ENCODE results near the gene GRAMD4. TPM values are rescaled to one million over a fixed set of nuclear protein-coding genes. Genes with fewer than 3 reads are reported as not detected.
A peak's percentile ranks its signal among the peaks of the same experiment; 100 is the strongest.
"Not testable (repeated sequence)": the region's sequence is repeated elsewhere in the genome, so short reads cannot be mapped to it uniquely, and the experiment has no call there.

Gene GRAMD4
- total RNA-seq, 1 donor from 2014 or later: 64.8 TPM

DNA sequence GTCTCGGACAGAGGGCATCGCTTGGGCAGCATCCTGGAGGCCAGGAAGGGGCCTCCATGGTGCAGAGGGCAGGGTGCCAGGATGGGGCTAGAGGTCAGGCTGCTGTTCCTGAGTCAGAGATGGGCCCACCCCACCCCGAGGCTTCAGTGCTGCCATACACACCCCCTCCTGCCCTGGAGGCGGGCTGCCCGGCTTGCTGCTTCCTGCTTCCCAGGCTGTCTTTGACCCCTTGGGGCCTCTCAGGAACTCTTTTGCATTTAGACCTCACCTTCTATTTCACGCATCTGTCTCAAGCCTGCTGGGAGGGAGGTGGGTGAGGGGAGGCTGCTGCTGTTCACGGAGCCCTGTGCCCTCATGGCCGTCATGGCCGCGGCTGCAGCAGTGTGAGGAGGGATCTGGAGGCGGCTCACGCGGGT is 6.6 kb upstream of the GRAMD4 start:
- intact Hi-C loops (cut with DNase I): no loop called here
- no peak for DNase-seq (ENCODE audit: low spot score)

DNA sequence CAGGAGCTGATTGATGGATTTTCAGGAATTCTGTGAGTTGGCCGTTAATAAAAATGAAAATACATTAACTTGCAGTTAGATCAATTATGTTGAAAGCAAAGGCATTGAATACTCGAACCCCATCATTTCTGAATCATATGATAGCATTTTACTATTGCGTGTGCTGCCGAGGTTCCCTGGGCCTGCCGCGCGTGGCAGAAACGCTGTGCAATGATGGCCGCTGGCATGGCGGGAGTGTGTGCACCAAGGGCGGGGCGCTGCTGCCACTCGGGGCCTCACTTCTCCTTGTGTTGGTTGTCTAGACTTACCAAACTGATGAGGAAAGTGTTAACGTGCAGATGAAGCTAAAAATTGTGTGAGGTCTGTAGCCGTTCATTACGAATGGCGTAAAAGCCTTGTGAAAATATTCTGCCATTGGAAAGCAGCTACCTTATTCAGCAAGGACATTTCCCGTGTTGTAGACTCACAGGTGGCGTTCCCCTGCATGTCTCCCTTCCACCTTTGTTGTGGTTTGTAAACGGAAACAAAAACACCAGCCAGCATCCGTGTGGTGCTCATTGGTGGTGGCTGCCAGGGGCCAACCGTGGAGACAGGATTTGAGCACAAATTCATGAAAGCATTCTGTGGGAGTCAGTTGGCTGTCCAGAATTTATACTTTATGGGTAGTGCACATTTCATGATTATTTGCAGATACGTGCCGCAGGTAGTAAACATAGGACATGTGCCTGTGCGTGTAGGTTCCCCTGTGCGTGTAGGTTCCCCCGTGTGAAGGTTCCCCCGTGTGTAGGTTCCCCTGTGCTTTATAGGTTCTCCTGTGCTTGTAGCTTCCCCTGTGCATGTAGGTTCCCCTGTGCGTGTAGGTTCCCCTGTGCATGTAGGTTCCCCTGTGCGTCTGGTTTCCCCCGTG is 5.9 kb upstream of the GRAMD4 start:
- no peak for DNase-seq (ENCODE audit: low spot score)
- intact Hi-C loops (cut with DNase I): no loop called here

DNA sequence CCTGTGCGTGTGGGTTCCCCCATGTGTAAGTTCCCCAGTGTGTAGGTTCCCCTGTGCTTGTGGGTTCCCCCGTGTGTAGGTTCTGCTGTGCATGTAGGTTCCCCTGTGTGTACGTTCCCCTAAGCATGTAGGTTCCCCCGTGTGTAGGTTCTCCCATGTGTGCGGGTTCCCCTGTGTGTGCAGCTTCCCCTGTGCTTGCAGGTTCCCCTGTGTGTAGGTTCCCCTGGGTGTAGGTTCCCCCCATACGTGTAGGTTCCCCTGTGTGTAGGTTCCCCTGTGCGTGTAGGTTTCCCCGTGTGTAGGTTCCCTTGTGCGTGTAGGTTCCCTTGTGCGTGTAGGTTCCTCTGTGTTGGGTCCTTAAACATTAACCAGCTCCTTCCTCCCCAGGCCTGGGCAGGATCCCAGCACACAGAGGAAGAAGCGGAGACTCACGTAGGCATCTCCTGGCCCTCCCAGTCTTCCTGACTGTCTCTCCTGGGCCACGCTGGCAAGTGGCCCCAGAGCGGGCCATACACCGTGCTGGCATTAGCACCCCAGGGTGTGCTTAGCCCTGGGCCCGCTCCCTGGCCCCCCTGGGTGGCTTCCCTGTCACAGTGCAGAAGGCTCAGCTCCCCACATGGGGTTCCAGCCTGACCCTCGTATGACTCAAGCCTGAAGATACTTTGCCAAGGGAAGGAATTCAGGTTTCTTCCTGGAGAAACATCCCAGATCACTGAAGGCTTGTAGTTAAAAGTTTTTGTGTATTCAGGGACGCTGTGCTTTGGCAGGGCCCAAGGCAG is 2.8 kb upstream of the GRAMD4 start:
- DNase-seq (ENCODE audit: low spot score): no peak
- intact Hi-C loops (cut with DNase I): no loop called here

DNA sequence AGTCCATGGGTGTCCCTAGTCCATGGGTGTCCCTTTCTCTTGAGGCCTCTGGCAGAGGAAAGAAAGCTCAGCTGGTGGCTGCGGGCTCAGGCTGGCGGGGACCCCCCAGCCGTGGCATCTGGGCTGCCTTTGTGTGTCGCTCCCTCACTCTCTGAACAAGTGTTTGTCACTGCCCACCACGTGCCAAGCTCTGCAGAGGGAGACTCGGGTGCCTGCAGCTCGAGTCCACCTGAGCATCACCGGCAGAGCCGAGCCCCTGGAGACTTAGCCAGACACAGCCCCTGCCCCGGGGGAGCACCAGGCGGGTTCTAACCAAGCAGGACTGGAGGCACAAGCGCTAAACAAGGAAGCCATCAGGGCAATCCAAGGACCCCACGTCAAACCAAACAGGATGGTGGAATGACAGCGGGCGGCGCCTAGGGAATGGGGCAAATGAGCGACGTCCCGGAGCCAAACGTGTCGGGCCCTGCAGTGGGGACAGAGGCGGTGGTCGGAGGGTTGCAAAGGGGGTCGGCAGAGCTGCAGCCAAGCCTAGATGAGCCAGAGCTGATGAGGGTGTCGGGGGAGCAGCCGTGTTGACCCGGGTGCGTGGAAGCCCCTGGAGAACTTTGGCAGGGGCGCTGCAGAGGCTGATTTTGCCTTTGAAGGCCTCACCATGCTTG is 2.1 kb upstream of the GRAMD4 start:
- DNase-seq (ENCODE audit: low spot score): no peak
- intact Hi-C loops (cut with DNase I): no loop called here

GRCh38 chr22:46618667-46619066 is 1.5 kb upstream of the GRAMD4 start:
- no peak for DNase-seq (ENCODE audit: low spot score)
- intact Hi-C loops (cut with DNase I): no loop called here

DNA sequence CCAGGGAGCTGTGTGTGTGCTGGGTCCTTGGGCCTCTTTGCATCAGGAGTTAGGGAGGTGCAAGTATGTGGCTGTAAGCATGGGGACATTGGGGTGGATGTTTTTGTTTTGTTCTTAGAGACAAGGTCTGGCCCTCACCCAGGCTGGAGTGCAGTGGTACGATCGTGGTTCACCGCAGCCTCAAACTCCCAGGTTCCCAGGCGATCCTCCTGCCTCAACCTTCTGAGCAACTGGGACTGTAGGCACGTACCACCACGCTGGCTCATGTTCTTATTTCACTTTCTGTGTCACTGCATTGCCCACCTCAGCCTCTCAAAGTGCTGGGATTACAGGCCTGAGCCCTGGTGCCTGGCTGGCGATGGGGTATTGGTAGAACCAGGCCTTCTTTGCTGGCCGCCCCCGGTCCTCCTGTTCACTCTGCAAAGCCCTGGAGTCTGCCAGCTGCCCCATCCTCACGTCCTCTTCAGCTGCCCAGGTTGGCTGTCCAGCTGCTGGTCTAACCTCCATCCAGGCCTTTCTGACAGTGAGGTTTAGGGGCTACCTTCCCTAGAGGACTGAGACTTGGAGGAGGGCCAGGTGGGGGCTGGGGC is 851 bp upstream of the GRAMD4 start:
- DNase-seq (ENCODE audit: low spot score): no peak
- intact Hi-C loops (cut with DNase I): no loop called here

DNA sequence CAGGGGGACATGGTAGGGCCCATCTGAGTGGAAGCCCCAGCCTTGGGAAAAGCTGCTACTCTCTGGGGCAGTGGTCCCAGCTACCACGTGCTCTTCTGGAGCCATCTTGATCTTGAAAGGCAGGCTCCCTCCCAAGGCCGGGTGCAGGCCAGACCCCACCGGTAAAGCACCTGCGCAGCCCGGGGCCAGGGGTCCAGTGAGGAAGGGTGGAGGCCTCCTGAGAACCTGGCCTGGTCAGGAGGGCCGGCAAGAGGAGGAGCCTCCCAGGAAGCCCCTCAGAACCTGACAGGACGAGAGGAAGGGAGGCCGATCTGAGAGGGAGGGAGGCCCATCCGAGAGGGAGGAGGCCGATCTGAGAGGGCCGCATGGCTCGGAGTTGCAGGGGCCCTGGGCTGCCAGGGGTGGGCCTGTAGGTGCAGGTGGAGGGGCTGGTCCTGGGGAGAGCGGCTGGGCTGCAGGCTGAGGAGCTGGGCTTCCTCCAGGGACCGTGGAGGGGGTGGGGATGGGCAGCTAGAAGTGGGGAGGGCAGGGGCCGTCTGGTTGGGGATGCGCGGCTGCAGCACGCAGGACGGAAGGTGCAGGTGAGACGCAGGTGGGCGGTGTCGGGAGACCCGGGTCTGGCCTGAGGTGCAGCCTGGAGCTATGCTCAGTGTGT is 529 bp downstream of the GRAMD4 start:
- intact Hi-C loops (cut with DNase I): no loop called here
- DNase-seq (ENCODE audit: low spot score): no peak

DNA sequence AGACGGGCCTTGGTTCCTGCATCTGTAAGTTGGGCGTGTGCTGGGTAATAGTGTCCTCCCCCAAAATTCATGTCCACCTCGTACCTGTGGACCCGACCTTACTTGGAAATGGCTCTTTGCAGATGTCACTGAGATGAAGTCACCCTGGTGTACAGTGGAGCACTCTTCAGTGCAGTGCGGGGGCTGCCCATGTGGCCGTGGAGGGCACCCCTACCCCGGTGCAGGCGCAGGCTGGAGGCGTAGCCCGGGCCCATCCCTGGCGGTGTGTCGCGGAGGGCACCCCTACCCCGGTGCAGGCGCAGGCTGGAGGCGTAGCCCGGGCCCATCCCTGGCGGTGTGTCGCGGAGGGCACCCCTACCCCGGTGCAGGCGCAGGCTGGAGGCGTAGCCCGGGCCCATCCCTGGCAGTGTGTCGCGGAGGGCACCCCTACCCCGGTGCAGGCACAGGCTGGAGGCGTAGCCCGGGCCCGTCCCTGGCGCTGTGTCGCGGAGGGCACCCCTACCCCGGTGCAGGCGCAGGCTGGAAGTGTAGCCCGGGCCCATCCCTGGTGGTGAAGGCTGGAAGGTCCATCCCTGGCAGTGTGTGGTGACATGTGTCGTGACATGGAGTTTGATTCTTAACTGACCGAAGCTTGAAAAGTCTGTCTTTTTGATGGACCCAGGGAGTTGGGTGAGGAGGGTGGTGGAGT is 1.2 kb downstream of the GRAMD4 start:
- DNase-seq (ENCODE audit: low spot score); intact Hi-C loops (cut with DNase I): not testable (repeated sequence)

DNA sequence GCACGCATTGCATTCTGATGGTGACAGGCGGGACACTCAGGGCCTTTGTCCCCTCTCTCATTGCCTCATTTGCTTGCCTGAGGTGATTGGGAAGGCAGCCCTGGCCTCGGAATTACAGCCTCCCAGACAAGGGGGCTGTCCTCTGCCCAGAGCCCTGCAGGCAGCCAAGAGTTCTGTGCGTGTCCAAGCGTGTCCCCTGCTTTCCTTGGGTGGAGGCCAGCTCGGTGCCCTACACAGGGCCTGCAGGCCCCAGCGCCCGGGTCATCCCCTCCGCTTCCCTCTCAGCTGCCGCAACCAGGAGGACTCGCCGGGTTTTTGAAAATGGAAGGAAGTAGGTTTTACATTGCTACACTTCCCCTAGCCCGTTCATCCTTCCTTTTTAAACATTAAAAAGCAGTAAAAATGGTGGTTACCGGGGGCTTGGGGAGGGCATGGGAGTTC is 1.9 kb downstream of the GRAMD4 start:
- intact Hi-C loops (cut with DNase I): no loop called here
- DNase-seq (ENCODE audit: low spot score): peak; percentile 89

DNA sequence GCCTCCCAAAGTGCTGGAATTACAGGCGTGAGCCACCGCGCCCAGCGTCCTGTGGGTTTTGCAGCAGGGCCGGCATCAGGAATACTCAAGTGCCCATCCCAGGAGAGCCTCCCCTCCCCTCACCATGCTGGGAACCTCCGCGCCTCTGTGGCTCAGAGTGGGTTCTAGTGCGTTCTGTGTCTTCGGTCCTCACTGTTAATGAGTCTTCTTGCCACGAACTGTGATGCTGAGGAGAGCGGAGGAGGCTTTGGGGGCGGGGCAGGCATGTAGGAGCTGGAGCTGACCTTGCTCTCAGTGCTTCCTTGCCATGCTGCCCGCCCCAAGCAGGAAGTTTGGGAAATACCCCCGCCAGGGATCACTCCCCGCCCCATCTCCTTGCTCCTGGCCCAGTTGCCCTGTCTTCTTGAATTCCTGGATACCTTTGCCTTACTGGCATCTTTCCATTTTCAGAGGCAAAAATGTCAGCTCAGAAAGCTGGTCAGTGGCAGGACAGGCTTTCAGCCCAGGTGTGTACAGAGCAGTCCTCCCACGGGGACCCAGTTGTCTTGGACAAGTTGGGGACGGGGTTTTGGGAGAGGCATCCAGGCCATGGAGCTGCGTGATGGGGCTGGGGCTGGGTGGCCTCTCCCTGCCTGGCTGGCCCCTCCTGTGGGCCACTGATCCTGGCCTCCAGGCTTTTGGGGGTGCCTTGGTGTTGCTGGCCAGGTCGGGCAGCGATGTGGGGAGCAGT is 5.1 kb downstream of the GRAMD4 start:
- no peak for DNase-seq (ENCODE audit: low spot score)
- intact Hi-C loops (cut with DNase I): no loop called here

- intact Hi-C loops (cut with DNase I): no loop called here
- no peak for DNase-seq (ENCODE audit: low spot score)
These were observed 5.7 kb downstream of the GRAMD4 start for GRCh38 chr22:46625843-46626349.

- no peak for DNase-seq (ENCODE audit: low spot score)
- intact Hi-C loops (cut with DNase I): no loop called here
These were observed 6.2 kb downstream of the GRAMD4 start for GRCh38 chr22:46626356-46626755.

DNA sequence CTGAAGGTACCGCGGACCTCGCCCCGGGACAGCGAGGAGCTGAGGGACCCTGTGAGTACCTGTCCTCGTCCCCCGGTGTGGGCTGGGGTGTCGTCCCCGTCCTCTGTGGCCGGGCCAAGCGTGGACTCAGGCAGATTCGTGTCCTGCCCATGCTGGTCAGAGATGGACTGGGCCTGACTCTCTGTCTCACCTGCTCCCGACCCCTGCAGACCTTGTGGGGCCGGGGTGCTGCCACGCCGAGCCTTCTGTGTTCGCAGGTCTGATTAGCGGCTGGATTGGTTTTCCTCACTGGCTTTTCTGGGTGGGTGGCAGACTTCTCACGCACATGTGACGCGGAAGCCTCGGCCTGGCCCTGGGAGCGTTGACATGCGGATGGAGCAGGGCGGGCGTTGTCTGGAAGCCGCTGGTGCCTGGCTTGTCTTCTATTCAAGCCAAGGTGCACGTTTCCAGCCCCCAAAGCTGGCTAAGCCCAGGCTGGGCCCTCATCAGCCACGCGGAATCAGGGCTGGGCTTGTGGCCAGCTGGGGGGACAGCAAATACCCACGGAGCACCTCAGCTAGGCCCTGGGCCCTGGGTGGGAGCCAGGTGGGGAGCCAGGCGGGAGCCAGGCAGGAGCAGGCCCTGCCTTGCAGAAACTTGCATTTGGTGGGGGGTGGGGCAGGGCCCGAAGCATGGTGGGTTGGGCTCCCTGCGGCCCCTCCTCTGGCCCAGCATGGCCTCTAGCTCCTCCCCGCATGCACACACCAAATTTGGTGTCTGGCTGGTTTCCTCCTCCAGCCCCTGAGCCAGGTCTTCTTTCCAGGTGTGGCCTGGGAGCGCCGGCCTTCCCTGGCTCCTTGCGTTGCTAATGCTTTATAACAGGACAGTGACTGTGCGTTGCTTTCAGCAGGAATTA is 7.0 kb downstream of the GRAMD4 start:
- DNase-seq (ENCODE audit: low spot score): no peak
- intact Hi-C loops (cut with DNase I): no loop called here

GRCh38 chr22:46627806-46628482 is 7.8 kb downstream of the GRAMD4 start:
- intact Hi-C loops (cut with DNase I): no loop called here
- DNase-seq (ENCODE audit: low spot score): no peak

DNA sequence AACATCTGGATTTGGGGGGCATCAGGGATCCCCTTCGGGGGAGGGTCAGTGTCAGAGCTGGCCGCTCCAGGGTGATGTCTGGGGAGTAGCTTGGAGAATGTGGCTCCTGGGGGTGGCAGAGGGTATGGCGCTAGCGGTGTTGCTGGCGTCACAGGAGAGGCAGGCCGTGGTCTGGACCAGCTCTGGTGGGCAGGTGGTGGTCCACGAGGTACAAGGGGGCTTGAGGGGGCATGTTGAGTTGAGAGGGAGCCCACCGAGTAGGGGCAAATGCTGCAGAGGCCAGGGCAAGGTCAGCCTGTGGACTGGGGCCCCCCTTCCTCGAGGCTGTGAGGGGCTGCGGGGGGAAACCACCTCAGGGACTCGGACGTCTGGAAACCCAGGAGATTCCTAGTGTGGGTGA is 8.6 kb downstream of the GRAMD4 start:
- intact Hi-C loops (cut with DNase I): no loop called here
- no peak for DNase-seq (ENCODE audit: low spot score)

DNA sequence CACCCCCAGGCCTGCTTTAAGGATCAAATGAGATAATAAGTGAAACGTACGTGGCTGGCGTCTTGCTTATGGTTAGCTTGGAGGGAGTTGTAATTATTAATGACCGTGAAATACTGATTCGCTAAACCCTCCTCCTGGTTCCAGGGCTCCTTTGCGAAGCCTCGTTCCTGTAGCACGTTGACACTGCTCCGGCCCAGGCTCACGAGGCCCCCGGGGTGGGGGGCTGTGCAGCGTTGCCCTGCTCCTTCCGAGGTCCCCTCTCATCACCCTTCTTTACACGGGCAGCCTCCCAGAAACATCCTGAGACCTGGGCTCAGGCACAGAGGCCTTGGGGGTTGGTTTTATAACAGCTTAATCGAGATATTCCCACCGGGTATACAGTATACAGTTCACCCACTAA is 9.1 kb downstream of the GRAMD4 start:
- intact Hi-C loops (cut with DNase I): no loop called here

More for the DNA sequence above, 9.1 kb downstream of the GRAMD4 start:
- no peak for DNase-seq (ENCODE audit: low spot score)
